ENCODE measurements around the gene FAM181A.

Gene FAM181A

DNA sequence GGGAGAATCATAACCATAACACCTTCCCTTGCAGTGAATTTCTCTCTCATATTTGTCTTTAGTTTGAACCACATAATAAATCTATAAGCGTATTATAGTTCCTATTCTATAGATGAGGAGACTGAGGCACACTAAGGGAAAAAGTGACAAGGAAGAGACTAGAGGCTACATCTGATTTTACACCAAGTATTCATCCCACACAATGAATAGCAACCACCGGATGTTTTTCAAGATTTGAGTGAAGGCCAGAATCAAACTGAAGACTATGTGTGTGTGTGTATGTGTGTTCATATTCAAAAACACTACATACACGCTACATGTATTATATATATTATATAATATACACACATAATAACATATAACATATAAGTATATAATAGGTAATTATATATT lies 44.5 kb downstream of the FAM181A start:
- DNase-seq (ENCODE audit: low read depth): no peak
- H3K4me3 ChIP-seq (ENCODE audit: low read depth, low read length): no peak overlapping the region

DNA sequence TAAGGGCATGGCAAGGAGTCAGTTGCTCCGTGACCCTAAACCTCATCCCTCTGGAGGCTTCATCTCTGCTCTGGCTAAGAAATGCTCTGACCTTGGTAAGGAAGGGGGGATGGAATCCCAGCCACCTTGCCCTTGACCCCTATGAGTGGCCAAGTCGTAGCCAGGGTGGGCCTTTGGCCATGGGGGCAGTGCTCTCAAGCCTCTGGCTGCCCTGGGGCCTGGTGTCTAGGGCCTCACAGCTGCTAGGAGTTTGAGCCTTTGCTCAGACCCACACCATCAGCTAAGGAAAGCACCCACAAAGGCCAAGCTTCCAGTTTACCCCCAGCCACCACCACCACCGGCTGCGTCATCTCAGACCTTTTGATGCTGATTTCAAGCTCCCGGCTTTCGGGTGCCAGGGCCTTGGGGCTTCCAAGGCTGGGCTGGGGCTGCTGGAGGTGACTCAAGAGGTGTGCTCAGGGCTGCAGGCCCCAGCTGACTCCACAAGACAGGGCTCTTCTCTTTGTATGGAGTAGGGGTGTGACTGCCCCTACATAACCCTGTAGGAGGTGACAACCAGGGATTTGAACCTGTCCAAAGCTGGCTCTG lies 45.6 kb downstream of the FAM181A start:
- H3K4me3 ChIP-seq (ENCODE audit: low read depth, low read length): no peak overlapping the region
- DNase-seq (ENCODE audit: low read depth): no peak

DNA sequence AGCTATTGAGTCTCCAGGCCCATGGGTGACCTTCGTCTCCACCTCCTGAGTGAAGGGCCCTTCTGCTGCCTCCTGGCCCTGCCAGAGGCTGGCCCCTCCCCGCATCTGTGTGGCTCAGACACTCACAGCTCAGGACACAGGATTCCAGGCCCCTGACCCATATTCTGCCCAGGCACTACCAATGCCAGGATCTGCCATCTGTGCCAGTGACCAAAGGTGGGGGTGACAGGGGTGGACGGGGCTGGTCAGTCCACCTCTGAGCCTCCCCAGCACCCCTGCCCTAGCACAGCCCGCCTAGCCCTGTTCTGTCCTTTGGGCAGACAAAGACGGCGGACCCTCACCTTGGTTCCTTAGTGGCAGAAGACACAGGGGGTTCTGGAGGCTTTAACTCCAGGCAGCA lies 46.5 kb downstream of the FAM181A start:
- H3K4me3 ChIP-seq (ENCODE audit: low read depth, low read length): no peak overlapping the region
- DNase-seq (ENCODE audit: low read depth): no peak

DNA sequence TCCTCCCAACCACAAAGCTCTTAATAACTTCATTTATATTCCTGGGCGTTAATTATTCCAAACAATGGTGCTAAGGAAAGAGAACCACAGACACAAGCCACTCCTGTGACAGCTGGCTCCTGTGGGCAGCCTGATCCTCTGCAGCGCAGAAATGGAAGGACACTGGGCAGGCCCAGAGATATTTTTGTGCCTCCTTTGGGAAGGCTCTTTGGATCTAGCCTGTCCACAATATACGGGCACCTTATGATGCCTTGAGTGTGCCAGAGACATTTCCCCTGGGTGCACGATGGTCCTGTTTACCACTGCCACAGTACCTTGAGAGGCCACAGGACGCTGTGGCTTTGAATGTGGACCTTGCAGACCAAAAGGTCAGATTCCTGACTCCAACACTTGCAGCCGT lies 47.2 kb downstream of the FAM181A start:
- H3K4me3 ChIP-seq (ENCODE audit: low read depth, low read length): no peak overlapping the region
- no peak for DNase-seq (ENCODE audit: low read depth)

DNA sequence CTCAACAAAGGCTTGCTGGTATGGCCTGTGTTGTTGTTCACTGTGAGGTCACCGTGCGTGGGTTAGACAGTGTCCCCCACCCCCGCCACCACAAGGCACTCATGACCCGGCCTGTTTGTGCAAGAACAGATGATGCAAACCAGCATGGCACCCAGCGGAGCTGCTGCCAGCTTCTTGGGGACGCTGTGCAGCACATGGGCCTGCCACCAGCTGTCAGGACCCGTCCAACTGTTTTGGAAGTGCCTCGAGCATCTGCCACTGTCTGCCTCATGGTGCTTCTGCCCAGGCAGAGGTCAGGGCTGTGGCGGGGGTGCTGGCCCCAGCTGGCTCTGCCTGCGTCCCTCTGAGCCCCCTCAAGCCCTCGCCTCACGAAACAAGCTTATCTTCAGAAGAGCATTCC lies 47.7 kb downstream of the FAM181A start:
- H3K4me3 ChIP-seq (ENCODE audit: low read depth, low read length): no peak overlapping the region
- no peak for DNase-seq (ENCODE audit: low read depth)

DNA sequence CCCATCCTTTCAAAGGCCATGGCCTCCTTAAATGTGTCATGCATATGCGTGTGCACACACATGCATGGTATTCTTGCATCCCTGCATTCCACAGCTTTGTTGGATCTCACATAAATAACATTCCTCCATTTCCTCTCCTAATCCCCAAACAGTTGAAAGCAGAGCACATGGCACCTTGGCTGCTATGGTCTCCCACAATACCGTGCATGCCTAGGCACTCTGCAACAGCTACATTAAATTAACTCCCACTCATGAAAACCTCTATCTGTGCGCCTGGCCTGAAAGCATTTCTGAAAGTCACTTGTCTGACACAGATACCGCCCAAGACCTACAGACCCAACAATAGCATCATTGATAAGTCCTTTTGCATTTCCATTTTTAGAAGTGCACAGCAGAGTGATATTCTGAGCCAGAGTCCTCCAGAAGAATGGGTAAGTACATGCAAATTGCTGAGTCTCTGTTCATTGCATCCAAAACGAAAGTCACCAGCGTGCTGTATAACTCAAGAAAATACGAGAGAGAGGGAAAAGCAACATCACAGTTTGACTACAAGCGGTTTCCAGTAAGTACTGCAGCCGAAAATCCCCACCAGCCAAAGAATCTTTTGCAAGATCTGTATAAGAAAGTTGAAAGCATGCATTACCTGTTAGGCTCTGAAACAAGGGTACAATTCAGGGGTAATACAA lies 48.8 kb downstream of the FAM181A start:
- DNase-seq (ENCODE audit: low read depth): no peak
- H3K4me3 ChIP-seq (ENCODE audit: low read depth, low read length): no peak overlapping the region

DNA sequence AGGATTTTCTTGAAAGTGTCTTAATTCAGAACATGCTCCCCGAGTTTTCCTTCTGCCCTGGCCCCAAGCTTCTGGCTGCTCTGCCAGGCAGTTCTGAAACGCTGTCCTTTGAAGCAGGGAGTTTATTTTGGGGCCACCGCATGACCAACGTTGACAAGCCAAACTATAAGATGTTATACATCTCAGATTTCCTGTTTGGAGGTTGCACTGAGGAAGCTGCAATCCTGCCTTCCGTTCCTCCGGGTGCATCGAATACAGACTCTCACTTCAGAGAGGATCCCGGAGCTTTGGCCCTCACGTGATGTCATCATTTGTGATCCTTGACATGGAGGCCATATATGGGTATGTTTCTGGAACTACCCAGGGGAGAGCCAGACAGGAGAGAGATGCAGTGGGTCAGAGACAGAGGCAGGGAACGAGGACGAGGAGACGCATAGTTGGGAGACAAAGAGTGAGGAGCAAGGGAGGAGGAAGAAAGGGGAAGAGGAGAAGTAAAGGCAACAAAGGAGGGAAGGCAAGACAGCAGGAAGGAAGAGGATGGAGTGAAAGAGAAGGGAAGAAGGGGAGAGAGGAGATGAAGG lies 49.4 kb downstream of the FAM181A start, which contains the start of gene ASB2:
Gene ASB2 (minus strand): TSS at position 94 of the 581 bp plus-strand sequence. CDS start 12,031 bp downstream, outside the sequence.
- no peak within 1 kb of the TSS for H3K4me3 ChIP-seq (ENCODE audit: low read depth, low read length)
- DNase-seq (ENCODE audit: low read depth): no peak

DNA sequence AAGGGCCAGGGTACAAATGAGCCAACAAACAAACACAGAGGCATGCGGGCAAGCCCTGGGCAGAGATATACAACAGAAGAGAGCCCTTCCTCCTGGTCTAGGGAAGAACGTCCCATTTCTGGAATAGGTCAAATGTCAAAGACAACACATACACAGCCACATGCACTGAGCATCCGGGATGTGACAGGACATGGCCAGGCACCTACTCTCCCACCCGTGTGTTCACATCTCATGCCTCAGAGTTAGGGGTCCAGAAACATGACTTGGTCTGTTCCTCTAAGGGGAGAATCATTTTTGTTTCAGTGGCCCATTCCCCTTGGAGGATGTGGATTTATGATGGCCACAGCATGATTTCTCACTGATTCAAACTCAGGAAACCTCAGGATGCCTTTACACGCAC lies 50.0 kb downstream of the FAM181A start:
- no peak overlapping the region for H3K4me3 ChIP-seq (ENCODE audit: low read depth, low read length)
- no peak for DNase-seq (ENCODE audit: low read depth)

DNA sequence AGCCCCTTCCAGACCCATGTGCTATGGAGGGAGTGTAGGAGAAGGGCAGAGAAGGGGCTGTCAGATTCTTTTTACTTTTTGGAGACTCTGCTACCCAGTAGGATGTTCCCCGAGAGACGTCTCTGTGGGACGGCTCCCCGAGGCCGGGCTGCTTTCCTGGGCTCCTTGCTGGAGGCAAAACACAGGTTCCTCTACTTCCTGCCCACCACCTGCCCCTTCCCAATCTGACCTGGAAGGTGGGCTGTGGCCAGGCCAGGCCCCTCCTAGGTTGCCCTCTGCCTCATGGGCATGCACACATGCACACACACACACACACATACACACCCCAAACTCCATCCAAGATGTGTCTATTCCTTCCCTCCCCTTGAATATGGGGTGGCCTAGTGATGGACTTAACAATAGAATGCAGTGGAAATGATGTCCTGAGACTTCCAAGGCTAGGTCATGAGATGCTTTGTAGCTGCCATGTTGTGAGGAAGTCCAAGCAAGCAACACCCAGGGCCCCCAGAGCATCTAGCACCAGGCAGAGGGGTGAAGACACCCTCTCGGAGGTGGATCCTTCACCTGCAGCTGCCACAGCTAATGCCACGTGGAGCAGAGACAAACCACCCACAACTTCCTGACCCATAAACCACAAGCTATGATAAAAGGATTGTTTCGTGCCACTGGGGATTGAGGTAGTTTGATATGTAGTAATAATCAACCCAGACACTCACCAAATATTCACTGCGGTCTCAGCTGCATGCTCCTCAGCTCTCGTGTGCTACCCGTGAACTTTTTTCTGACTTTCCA lies 50.8 kb downstream of the FAM181A start:
- no peak overlapping the region for H3K4me3 ChIP-seq (ENCODE audit: low read depth, low read length)
- no peak for DNase-seq (ENCODE audit: low read depth)

DNA sequence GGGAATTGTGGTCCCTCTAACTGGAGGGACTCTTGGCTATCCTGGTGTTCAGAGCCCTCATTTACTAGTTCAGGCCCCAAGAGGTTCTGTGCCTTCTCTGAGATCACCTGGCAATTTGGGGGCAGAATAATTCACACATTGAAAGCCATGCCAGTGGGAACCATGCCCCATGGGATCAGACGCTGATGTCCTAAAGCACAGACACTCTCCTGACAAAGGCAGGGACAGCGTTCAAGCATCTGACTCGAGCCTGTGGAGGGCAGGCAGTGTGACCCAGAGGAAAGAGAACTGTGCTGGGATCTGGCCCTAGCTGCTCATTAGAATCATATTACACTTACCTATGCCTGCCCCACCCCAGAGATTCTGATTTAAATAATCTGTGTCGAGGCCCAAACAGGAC lies 51.6 kb downstream of the FAM181A start:
- no peak for DNase-seq (ENCODE audit: low read depth)
- no peak overlapping the region for H3K4me3 ChIP-seq (ENCODE audit: low read depth, low read length)
